ENCODE data around the gene XYLT1.
A peak's percentile ranks its signal among the peaks of the same experiment; 100 is the strongest.
"Not testable (repeated sequence)": the region's sequence is repeated elsewhere in the genome, so short reads cannot be mapped to it uniquely, and the experiment has no call there.

XYLT1 gene

DNA sequence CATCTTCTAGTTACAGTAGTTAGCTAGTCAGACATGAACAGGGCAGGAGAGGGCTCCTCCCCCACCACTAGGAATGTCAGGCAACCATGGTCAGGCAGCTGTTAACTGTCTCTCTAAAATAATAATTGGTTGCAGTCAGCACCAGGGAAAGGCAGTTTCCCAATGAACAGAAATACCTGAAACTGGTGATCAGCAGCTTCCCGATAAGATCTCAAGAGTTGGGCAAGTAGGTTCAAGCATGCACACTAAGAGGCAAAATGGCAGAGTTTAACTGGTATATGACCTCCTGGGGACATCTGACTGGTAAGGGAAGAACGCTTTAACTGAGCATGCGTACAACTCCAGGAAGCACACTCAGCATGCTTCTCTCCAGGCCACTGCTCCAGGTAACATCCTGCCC lies 12.6 kb upstream of the XYLT1 start:
- DNase-seq (ENCODE audit: low read depth): no peak

- DNase-seq (ENCODE audit: low read depth): not testable (repeated sequence)
These were observed 11.6 kb upstream of the XYLT1 start for GRCh38 chr16:17482341-17482740.

- no peak for DNase-seq (ENCODE audit: low read depth)
These were observed 11.0 kb upstream of the XYLT1 start for GRCh38 chr16:17481736-17482135.

GRCh38 chr16:17477260-17477545 lies 6.4 kb upstream of the XYLT1 start:
- DNase-seq (ENCODE audit: low read depth): not testable (repeated sequence)

DNA sequence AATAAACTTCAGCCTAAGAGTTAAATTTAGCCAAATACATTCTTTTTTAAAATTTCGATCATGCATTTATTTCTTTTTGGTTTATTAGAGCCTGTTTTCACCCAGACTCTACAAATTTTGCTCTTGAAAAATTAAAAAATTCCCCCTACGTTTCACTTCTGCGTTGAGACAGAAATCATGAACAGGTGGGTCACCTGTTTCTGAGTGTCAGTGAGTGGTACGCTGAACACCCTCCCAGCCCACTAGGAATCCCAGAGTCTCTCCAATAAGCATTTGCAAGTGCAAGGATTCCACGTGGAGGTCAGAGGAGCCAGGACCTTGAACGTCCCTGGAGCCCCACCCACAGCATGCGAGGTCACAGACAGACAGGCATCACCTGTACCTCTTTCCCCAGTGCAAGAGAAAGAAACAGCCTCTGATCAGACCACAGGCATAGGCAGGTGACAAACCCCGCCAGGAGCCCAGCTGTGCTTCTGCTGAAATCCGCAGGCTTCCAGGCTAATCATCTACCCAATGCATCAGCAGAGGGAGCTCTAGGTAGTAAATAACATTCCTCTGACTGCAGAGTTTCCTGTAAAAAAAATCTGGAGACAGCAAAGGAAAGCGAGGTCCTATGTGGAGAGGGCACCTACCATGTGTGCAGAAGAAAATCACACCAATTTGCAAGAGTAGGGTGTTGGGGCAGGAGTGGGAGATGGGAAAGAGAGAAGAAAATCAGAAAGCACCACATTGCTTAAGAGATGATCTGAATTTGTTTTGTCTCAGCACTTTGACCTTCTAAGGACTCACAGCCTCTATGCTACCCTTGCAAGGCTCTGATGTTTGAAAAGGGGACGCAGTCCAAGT lies 5.9 kb upstream of the XYLT1 start:
- no peak for DNase-seq (ENCODE audit: low read depth)

- DNase-seq (ENCODE audit: low read depth): no peak
These were observed 4.3 kb upstream of the XYLT1 start for GRCh38 chr16:17475104-17475503.

GRCh38 chr16:17474572-17474971 lies 3.8 kb upstream of the XYLT1 start:
- no peak for DNase-seq (ENCODE audit: low read depth)

DNA sequence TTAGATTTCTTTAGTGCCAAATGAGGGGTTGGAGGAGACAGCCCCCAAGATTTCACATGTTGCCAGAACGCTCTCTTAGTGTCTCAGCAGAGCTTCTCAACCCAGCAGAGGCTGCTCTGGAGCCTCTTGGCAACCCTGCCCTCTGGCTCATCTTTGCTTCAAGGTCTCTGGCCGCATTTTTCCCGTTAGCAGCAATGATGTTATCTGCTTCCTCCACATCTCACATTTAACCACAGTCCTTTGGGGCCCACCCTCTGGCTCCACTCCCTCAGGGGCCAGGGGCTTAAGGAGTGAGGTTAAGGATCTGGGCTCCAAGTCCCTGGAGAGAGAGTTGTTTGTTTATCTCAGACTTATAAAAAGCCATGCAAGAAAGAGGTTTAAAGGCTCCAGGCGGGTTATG lies 3.3 kb upstream of the XYLT1 start:
- no peak for DNase-seq (ENCODE audit: low read depth)

GRCh38 chr16:17471719-17472461 lies 1.1 kb upstream of the XYLT1 start:
- no peak for DNase-seq (ENCODE audit: low read depth)

GRCh38 chr16:17470182-17470907 lies 415 bp downstream of the XYLT1 start:
- peak; percentile 5 for DNase-seq (ENCODE audit: low read depth)

DNA sequence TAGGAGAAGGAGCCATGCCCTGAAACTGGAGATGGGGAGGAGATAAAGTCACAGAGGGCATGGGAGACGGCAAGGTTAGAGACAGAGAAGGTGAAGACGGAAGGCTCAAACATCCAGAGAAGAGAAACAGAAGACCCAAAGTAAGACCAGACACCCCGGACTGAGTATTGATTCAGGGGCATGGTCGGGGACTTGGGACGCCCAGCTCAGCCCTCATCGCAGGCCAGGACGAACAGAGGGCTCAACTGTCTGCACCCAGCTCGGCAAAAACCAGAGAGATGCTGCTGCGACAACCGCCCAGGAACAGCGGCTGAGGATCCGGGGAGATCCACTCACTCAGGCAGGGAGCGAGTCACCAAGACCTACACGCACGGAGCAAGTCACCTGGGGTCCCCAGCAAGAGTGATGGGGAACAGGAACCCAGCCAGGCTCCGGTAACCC lies 999 bp downstream of the XYLT1 start:
- no peak for DNase-seq (ENCODE audit: low read depth)

DNA sequence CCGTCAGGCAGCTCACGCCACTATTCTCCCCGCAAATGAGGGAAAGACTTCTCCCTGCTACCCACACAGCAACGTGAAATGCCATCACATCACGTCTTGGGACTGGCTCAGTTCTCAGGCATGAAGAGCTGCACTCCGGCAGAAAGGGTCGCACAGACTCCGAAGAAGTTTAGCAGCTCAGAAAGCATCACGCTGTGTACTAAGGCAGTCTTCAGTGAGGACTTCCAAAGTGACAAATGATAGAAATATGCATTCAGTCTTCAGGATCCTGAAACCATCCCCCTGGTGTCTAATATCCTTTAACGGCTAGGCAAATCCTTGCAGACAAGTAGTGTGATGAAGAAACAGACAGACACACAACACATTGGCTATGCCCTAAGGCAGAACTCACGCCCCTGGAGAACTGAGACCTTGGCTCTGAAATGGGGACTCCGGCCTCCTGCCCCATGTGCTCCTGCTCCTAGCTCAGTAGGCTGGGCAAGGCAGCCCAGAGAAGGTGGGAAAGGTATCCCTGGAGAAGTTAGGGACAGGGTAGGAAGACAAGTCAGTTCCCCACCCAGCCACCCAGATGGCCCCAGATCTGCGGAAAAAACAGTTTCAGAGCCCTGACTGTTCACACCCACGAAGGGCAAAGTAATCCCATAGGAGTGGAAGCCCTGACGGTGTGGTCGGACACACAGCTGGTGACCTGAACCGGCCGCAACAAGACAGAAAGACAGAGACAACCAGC lies 1.6 kb downstream of the XYLT1 start:
- DNase-seq (ENCODE audit: low read depth): no peak

GRCh38 chr16:17468611-17469010 lies 2.1 kb downstream of the XYLT1 start:
- no peak for DNase-seq (ENCODE audit: low read depth)

GRCh38 chr16:17467923-17468540 lies 2.7 kb downstream of the XYLT1 start:
- DNase-seq (ENCODE audit: low read depth): no peak

DNA sequence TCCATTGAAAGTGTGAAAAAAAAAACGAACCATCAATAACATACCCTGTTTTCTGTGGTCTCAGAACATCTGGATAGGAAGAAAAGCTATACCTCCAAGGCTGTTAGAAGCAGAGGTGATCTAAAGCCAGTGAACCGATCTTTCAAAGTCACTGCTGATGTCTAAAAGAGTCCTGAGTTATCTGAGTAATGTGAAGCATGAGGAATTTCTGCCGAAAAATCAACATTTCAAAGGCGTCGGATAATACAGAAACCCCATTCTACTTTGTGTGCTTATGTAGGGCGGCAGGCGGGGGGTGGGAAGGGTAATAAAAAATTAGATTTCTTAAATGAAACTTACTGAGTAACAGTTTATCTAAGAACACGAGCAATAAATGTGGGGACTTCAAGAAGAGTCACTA lies 3.9 kb downstream of the XYLT1 start:
- no peak for DNase-seq (ENCODE audit: low read depth)

DNA sequence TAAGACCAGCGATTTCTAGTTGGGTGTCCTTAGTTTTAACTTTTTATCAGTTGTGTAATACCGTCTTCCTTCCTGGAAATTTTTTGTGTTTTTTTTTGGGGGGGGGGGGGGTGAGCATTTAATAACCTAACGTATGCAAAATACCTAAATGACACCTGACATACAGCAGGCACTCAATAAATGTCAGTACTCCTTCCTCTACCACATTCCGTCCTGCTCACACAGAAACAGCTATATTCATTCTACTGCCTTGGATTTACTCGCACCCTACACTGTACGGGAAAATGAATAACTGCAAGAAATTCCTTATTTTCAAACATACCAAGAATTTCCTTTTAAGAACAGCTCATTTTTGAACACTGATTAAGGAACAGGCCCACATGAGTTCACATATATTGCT lies 5.3 kb downstream of the XYLT1 start:
- DNase-seq (ENCODE audit: low read depth): no peak

GRCh38 chr16:17463335-17463734 lies 7.4 kb downstream of the XYLT1 start:
- DNase-seq (ENCODE audit: low read depth): no peak

DNA sequence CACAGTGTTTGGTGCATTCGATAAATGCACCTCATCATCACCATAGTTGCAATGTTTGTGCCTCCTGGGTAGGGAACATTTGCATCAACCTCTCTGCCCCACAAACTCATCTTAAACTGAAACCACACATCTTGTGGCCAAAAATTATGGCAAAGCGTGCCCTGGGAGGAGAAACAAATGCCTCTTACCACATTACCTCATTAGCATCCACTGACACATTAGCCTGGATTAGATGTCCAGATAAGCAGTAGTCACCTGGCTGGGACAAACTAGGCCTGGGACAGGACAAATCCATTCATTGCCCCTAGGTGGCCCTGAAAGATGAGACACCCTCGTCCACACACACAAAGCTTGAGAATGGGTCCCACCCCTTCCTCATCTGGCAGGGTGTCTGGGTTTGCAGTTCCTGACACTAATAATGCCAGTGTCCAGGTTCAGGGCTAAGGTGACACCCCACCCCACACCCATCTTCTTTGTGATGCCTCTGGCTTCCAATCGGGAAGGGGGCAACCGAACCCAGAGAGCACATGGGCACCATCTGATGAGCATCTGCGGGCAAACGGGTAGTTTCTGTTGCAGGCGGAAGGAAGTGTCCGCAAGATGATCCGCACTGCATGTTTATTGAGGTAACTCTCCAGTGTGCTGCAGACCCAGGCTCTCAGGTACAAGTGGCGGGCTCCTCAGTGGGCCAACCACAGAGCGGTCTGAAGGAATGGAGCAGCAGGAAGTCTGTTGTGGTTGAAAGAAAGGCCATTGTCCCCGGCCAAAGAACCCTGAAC lies 8.6 kb downstream of the XYLT1 start:
- no peak for DNase-seq (ENCODE audit: low read depth)

GRCh38 chr16:17460890-17461289 lies 9.9 kb downstream of the XYLT1 start:
- no peak for DNase-seq (ENCODE audit: low read depth)

DNA sequence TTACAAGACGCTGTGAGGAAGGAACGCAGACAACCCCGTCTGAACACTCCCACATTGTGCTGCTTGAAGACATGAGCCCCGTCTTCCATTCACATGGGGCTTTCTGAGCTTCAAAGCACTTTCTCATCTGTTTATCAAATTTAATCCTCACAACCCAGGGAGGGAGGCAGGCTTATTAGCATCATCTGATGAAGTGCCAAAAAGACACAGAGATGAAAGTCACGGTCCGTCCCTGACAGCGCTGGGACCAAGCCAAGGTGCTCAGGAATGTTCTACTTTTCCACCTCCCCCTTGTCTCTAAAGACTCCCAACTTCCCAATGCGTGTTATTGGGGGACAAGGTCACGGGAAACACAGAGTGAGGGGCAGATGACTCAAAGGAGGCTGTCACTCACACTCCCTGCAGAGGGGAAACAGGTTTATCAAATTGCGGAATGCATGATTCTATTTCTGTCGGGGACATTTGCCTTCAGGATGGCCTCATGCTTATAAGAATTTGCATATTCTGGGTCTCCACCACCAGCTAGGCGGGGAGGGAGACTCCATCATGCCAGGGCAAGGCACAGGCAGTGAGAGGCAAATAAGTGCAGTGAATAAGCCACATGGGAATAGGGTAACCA lies 10.7 kb downstream of the XYLT1 start:
- no peak for DNase-seq (ENCODE audit: low read depth)

DNA sequence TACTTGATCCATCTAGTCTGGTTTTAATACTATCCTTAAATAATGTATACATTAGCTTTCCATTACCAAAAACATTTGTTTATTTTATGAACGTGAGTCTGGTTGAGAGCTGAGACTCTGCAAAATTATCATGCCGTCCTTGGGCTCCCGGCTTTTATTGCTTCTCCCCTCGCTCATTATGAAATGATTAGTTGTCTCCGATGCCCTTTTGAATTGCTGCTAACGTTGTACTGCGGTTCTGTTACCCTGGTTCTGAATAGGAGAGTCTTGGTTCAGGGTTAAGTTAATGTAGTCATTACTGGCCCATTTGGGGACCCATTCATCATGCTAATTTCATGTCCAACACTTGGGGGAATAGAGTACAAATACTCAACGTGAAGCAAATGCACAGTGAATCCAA lies 12.8 kb downstream of the XYLT1 start:
- no peak for DNase-seq (ENCODE audit: low read depth)
